Measurements from ENCODE around the gene ADK.
"Not testable (repeated sequence)": the region's sequence is repeated elsewhere in the genome, so short reads cannot be mapped to it uniquely, and the experiment has no call there.

Gene ADK

GRCh38 chr10:74150990-74151878 is at the start of gene ADK:
Gene ADK, plus strand, starts transcription at chr10:74151221. Its CDS starts 58 bp downstream, at chr10:74151279.
- peak; percentile 100 for DNase-seq (ENCODE audit: low read depth)

GRCh38 chr10:74103560-74104258 is 47.3 kb upstream of the ADK start:
- no peak for DNase-seq (ENCODE audit: low read depth)

- DNase-seq (ENCODE audit: low read depth), result no peak
These were observed 46.5 kb upstream of the ADK start for GRCh38 chr10:74104480-74104879.

GRCh38 chr10:74104996-74105395 is 46.0 kb upstream of the ADK start:
- no peak for DNase-seq (ENCODE audit: low read depth)

- no peak for DNase-seq (ENCODE audit: low read depth)
These were observed 43.6 kb upstream of the ADK start for GRCh38 chr10:74107391-74107790.

- no peak for DNase-seq (ENCODE audit: low read depth)
These were observed 41.6 kb upstream of the ADK start for GRCh38 chr10:74109452-74109851.

GRCh38 chr10:74110120-74110519 is 40.9 kb upstream of the ADK start:
- no peak for DNase-seq (ENCODE audit: low read depth)

GRCh38 chr10:74111799-74112198 is 39.2 kb upstream of the ADK start:
- no peak for DNase-seq (ENCODE audit: low read depth)

GRCh38 chr10:74113546-74113945 is 37.5 kb upstream of the ADK start:
- DNase-seq (ENCODE audit: low read depth), result no peak

GRCh38 chr10:74114041-74114448 is 37.0 kb upstream of the ADK start:
- DNase-seq (ENCODE audit: low read depth), result no peak

GRCh38 chr10:74117738-74118137 is 33.3 kb upstream of the ADK start:
- DNase-seq (ENCODE audit: low read depth), result no peak

GRCh38 chr10:74118804-74119203 is 32.2 kb upstream of the ADK start:
- DNase-seq (ENCODE audit: low read depth), result no peak

- DNase-seq (ENCODE audit: low read depth), result no peak
These were observed 30.1 kb upstream of the ADK start for GRCh38 chr10:74120911-74121310.

GRCh38 chr10:74121368-74121767 is 29.7 kb upstream of the ADK start:
- no peak for DNase-seq (ENCODE audit: low read depth)

GRCh38 chr10:74122060-74122459 is 29.0 kb upstream of the ADK start:
- DNase-seq (ENCODE audit: low read depth), result no peak

GRCh38 chr10:74123081-74123480 is 27.9 kb upstream of the ADK start:
- DNase-seq (ENCODE audit: low read depth), result no peak

GRCh38 chr10:74133923-74134820 is 16.8 kb upstream of the ADK start:
- DNase-seq (ENCODE audit: low read depth), result no peak

- DNase-seq (ENCODE audit: low read depth), result no peak
These were observed 15.6 kb upstream of the ADK start for GRCh38 chr10:74135452-74135851.

GRCh38 chr10:74137992-74138391 is 13.0 kb upstream of the ADK start:
- no peak for DNase-seq (ENCODE audit: low read depth)

GRCh38 chr10:74138596-74138995 is 12.4 kb upstream of the ADK start:
- not testable (repeated sequence) for DNase-seq (ENCODE audit: low read depth)

- DNase-seq (ENCODE audit: low read depth), result no peak
These were observed 11.0 kb upstream of the ADK start for GRCh38 chr10:74139981-74140380.

GRCh38 chr10:74140553-74140952 is 10.5 kb upstream of the ADK start:
- DNase-seq (ENCODE audit: low read depth), result no peak
